Panc1 (cell line): Measurements from ENCODE around the gene RBBP5. TPM values are rescaled to one million over a fixed set of nuclear protein-coding genes. Genes with fewer than 3 reads are reported as not detected.

ENCODE experiments used
- ATAC-seq: fragments of 200-7000 bp; cut with Tn5 transposase; 2 replicates; pipeline ENCODE4 v1.9.1; 2020; ENCODE audit warnings: mild to moderate bottlenecking, moderate library complexity
- BruUV-seq: library from RNA; stranded (reverse); fragments of 400-500 nt; replicated peaks from 2 replicates; lab custom pipeline; 2021; lab: Mats Ljungman, UMichigan
- CTCF ChIA-PET: fragments of 300-600 bp; sonication (Branson Sonifier 250); formaldehyde crosslinking; loops from one replicate; lab custom pipeline; 2022; ENCODE audit warnings: antibody characterized with exemption; lab: Charles Lee
- POLR2A ChIA-PET: fragments of 300-600 bp; sonication (Branson Sonifier 250); formaldehyde crosslinking; loops from one replicate; lab custom pipeline; 2022; ENCODE audit warnings: antibody characterized with exemption; lab: Charles Lee
- DNase-seq: peaks from one replicate; pipeline ENCODE4 v3.0.0-alpha.2; 2010; ENCODE audit warnings: low read depth, low spot score
- H3K27ac ChIP-seq: 2 replicates; pipeline ENCODE4 v1.5.1; 2011; ENCODE audit warnings: mild to moderate bottlenecking, low read length, inconsistent platforms
- H3K27me3 ChIP-seq: fragments of 200-500 bp; sonication (Bioruptor generic); 2 replicates; pipeline ENCODE4 v1.6.0; 2014; ENCODE audit warnings: low read length, inconsistent platforms; ENCODE audit not compliant: control insufficient read depth, insufficient read depth
- H3K36me3 ChIP-seq: fragments of 200-500 bp; sonication (Bioruptor generic); 2 replicates; pipeline ENCODE4 v1.5.1; 2014; ENCODE audit warnings: inconsistent platforms, mild to moderate bottlenecking, low read length, moderate library complexity; ENCODE audit not compliant: control insufficient read depth, insufficient read depth
- H3K4me1 ChIP-seq: 2 replicates; pipeline ENCODE4 v1.5.1; 2011; ENCODE audit warnings: inconsistent platforms, mild to moderate bottlenecking, low read length, moderate library complexity; ENCODE audit not compliant: control insufficient read depth, insufficient read depth
- H3K4me3 ChIP-seq, 2 experiments: 2 replicates each; pipeline ENCODE4 v1.5.1; 2011 to 2012; ENCODE audit warnings: low read depth in 2 of 2, low read length in 2 of 2, mild to moderate bottlenecking in 2 of 2, inconsistent platforms in 1 of 2, moderate library complexity in 1 of 2
- H3K9me3 ChIP-seq: fragments of 200-500 bp; sonication (Bioruptor generic); 2 replicates; pipeline ENCODE4 v1.5.1; 2014; ENCODE audit warnings: low read depth, mild to moderate bottlenecking, inconsistent platforms, low read length, moderate library complexity; ENCODE audit not compliant: control insufficient read depth, insufficient read depth
- CTCF ChIP-seq: fragments of 450-650 bp; IDR thresholded peaks from 2 replicates; pipeline ENCODE4 v1.5.1; 2017; ENCODE audit warnings: mild to moderate bottlenecking
- POLR2AphosphoS5 ChIP-seq: IDR thresholded peaks from 2 replicates; pipeline ENCODE4 v1.6.1; 2012; ENCODE audit warnings: mild to moderate bottlenecking, low read depth, low read length, moderate library complexity
- REST ChIP-seq, 2 experiments: IDR thresholded peaks; 2 replicates each; pipeline ENCODE4 v1.6.1; 2011 to 2012; ENCODE audit warnings: low read depth in 2 of 2, control low read depth in 1 of 2, low read length in 1 of 2, mild to moderate bottlenecking in 1 of 2, moderate library complexity in 1 of 2; ENCODE audit not compliant: insufficient read depth in 1 of 2
- SIN3A ChIP-seq: IDR thresholded peaks from 2 replicates; pipeline ENCODE4 v1.6.1; 2012; ENCODE audit warnings: low read depth, mild to moderate bottlenecking, low read length, moderate library complexity, borderline replicate concordance; ENCODE audit not compliant: insufficient read depth
- TCF7L2 ChIP-seq: IDR thresholded peaks from 2 replicates; pipeline ENCODE4 v1.6.1; 2011; ENCODE audit warnings: mild to moderate bottlenecking, low read depth, low read length, inconsistent platforms
- in situ Hi-C: cut with HindIII; loops from 2 replicates; pipeline ENCODE4 v1.10.0; 2016; ENCODE audit warnings: low sequenced_read_pairs, low pct_unique_long_range_greater_than_20kb
- intact Hi-C: fragments of 100-400 bp; cut with micrococcal nuclease; formaldehyde crosslinking; loops from one replicate; pipeline ENCODE4 v1.10.0; 2022; ENCODE audit not compliant: unreplicated experiment
- total RNA-seq: library from RNA; stranded (reverse); gene quantifications from one replicate; pipeline ENCODE4 v1.2.1, GENCODE V29; 2021; ENCODE audit not compliant: unreplicated experiment

Gene RBBP5
- total RNA-seq, 1 experiment from 2014 or later = 22.2 TPM

GRCh38 chr1:205052690-205053089 lies 69.1 kb downstream of the RBBP5 start:
- ChIA-PET CTCF (interaction anchor here (1.8 kb wide), 1 partner anchor 9 kb away, joined by 10 read pairs; no protein-coding TSS in a partner anchor), POLR2A (interaction anchor here (0.5 kb wide), 1 partner anchor 24 kb away, joined by 3 read pairs; no protein-coding TSS in a partner anchor)
- no TSS peak for BruUV-seq
- intact Hi-C loops (no loop called here), in situ Hi-C loops (no loop called here)
- Histone ChIP-seq H3K27me3 (no peaks in the 10 kb centered on the region; the same call in 1 of the 2 replicates), H3K4me3 (no peak overlapping the region), H3K9me3 (no peaks in the 10 kb centered on the region), H3K27ac (no peak overlapping the region), H3K36me3 (no peaks in the 10 kb centered on the region), H3K4me1 (no peaks in the 10 kb centered on the region)
- no peak for DNase-seq
- TF ChIP-seq CTCF (no peak), TCF7L2 (no peak), POLR2AphosphoS5 (no peak), SIN3A (no peak), REST (IDR thresholded peaks at IDR 0.05; ENCODE audit: insufficient read depth in 1 of 2, low read depth in 2 of 2, low read length in 1 of 2) (no peak)
- no peak for ATAC-seq

GRCh38 chr1:205049479-205049878 lies 72.3 kb downstream of the RBBP5 start:
- in situ Hi-C loops (no loop called here), intact Hi-C loops (no loop called here)
- ATAC-seq = peak; percentile 53
- Histone ChIP-seq H3K9me3 (no peaks in the 10 kb centered on the region), H3K4me1 (no peaks in the 10 kb centered on the region), H3K27me3 (peaks cover 11% of the 10 kb centered on the region; the same call in 1 of the 2 replicates), H3K4me3 (no peak overlapping the region), H3K27ac (no peak overlapping the region), H3K36me3 (no peaks in the 10 kb centered on the region)
- no TSS peak for BruUV-seq
- ChIA-PET POLR2A (no interaction called here), CTCF (interaction anchor here (0.6 to 1.1 kb wide), 2 partner anchors 12 to 107 kb away, joined by 3 read pairs; no protein-coding TSS in a partner anchor)
- DNase-seq = no peak
- TF ChIP-seq CTCF (no peak), TCF7L2 (no peak), REST (IDR thresholded peaks at IDR 0.05; ENCODE audit: insufficient read depth in 1 of 2, low read depth in 2 of 2, low read length in 1 of 2) (no peak), SIN3A (no peak), POLR2AphosphoS5 (no peak)
